OCI-LY3 (cell line): ENCODE results near the gene KPNB1.
"Not testable (repeated sequence)": the region's sequence is repeated elsewhere in the genome, so short reads cannot be mapped to it uniquely, and the experiment has no call there.

ENCODE experiments used
- H2AFZ ChIP-seq: fragments of 200-600, 300-600 bp; shearing (Covaris generic); 2 replicates; pipeline ENCODE4 v1.6.0; 2014; ENCODE audit warnings: antibody characterized with exemption, low read depth, low read length
- H3K27ac ChIP-seq: fragments of 200-600, 300-600 bp; sonication (generic); 2 replicates; pipeline ENCODE4 v1.5.1; 2014; ENCODE audit warnings: mild to moderate bottlenecking, low read length, moderate library complexity, mixed read lengths
- H3K27me3 ChIP-seq: fragments of 200-600, 300-600 bp; sonication (generic); 2 replicates; pipeline ENCODE4 v1.6.1; 2014; ENCODE audit warnings: low read depth, low read length, mixed read lengths
- H3K36me3 ChIP-seq: fragments of 200-600, 300-600 bp; sonication (generic); replicated peaks from 2 replicates; pipeline ENCODE3; 2014; ENCODE audit warnings: low read depth, low read length, mixed read lengths
- H3K4me1 ChIP-seq: fragments of 300-600, 200-600 bp; sonication (generic); 2 replicates; pipeline ENCODE4 v1.6.1; 2014; ENCODE audit warnings: low read length, mixed read lengths
- H3K4me2 ChIP-seq: fragments of 200-600, 300-600 bp; sonication (generic); 2 replicates; pipeline ENCODE4 v1.6.1; 2014; ENCODE audit warnings: low read length, mixed read lengths
- H3K4me3 ChIP-seq: fragments of 300-600, 200-600 bp; sonication (generic); 2 replicates; pipeline ENCODE4 v1.5.1; 2014; ENCODE audit warnings: antibody characterized with exemption, mild to moderate bottlenecking, low read length, moderate library complexity
- H3K79me2 ChIP-seq: fragments of 300-600, 200-600 bp; shearing (Covaris generic); 2 replicates; pipeline ENCODE4 v1.6.1; 2014; ENCODE audit warnings: mild to moderate bottlenecking, low read length, mixed read lengths
- H3K9ac ChIP-seq: fragments of 300-600, 200-600 bp; shearing (Covaris generic); 2 replicates; pipeline ENCODE4 v1.6.0; 2014; ENCODE audit warnings: mild to moderate bottlenecking, low read length, moderate library complexity
- H3K9me3 ChIP-seq: fragments of 200-600, 300-600 bp; shearing (Covaris generic); 2 replicates; pipeline ENCODE4 v1.6.1; 2014; ENCODE audit warnings: low read length, mixed read lengths; ENCODE audit not compliant: insufficient read depth
- H4K20me1 ChIP-seq: fragments of 200-600, 300-600 bp; sonication (generic); 2 replicates; pipeline ENCODE4 v1.6.1; 2016; ENCODE audit warnings: low read length, mixed read lengths; ENCODE audit not compliant: insufficient read depth
- EZH2phosphoT487 ChIP-seq: fragments of 200-600 bp; shearing (Covaris generic); IDR thresholded peaks from 2 replicates; pipeline ENCODE4 v1.6.1; 2018; ENCODE audit warnings: antibody characterized with exemption, mixed run types, low read depth
- TF ChIP-seq, protein P1 (sequence below): fragments of 200-600, 300-600 bp; sonication (generic); IDR thresholded peaks from 2 replicates; pipeline ENCODE4 v1.5.1; 2014; ENCODE audit warnings: antibody characterized with exemption, low read length, low read depth

KPNB1 gene

DNA sequence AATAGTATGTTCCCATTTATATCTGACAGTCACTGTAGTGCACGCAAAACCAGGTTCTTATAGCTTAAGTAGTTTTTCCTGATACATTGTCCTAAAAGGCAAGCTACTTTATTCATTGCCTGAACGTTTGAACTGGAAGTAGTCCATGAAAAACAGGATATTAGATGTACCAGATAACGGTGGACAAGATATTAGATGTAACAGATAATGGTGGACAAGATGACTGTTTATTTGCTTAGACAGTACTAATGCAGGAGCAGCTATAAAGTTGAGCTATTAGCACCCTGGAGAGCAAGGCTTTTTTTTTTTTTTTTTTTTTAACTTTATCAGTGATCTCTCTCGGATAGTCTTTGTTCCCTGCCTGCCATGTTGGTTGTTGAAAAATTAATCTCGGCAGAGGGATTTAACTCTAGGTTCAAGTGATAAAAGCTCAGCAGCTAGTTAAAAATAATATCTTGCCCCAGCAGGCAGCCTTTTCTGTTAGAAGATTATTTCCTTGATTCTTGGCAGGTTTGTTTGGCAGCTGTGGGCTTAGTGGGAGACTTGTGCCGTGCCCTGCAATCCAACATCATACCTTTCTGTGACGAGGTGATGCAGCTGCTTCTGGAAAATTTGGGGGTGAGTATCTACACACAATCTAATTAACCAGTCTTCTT is 26.9 kb downstream of the KPNB1 start:
- Histone ChIP-seq H3K9me3 (no peaks in the 10 kb centered on the region), H3K27me3 (no peaks in the 10 kb centered on the region), H3K36me3 (peaks cover 74% of the 10 kb centered on the region), H3K9ac (no peak overlapping the region), H3K79me2 (peaks cover 6% of the 10 kb centered on the region; the same call in 1 of the 2 replicates), H4K20me1 (peaks cover 7% of the 10 kb centered on the region; the same call in 1 of the 2 replicates), H2AFZ (no peak overlapping the region), H3K4me3 (no peak overlapping the region), H3K4me1 (no peaks in the 10 kb centered on the region), H3K4me2 (no peak overlapping the region), H3K27ac (no peak overlapping the region)
- TF ChIP-seq, protein P1, sequence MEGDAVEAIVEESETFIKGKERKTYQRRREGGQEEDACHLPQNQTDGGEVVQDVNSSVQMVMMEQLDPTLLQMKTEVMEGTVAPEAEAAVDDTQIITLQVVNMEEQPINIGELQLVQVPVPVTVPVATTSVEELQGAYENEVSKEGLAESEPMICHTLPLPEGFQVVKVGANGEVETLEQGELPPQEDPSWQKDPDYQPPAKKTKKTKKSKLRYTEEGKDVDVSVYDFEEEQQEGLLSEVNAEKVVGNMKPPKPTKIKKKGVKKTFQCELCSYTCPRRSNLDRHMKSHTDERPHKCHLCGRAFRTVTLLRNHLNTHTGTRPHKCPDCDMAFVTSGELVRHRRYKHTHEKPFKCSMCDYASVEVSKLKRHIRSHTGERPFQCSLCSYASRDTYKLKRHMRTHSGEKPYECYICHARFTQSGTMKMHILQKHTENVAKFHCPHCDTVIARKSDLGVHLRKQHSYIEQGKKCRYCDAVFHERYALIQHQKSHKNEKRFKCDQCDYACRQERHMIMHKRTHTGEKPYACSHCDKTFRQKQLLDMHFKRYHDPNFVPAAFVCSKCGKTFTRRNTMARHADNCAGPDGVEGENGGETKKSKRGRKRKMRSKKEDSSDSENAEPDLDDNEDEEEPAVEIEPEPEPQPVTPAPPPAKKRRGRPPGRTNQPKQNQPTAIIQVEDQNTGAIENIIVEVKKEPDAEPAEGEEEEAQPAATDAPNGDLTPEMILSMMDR: no peak
- TF ChIP-seq EZH2phosphoT487: no peak

DNA sequence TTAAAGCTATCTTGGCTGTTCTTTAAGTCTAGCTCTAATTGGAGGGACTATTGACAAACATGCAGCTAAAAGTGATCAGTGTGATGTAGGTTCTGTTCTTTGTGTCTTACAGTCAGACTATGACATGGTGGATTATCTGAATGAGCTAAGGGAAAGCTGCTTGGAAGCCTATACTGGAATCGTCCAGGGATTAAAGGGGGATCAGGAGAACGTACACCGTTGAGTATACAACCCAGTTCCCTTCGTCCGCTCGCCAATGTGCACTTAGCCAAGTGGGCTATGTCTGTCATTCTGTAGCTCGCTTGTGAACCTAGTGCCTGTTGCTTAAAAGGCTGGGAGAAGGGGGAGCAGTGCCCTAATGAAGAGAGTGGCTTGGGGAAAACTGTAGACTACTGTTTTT is 28.5 kb downstream of the KPNB1 start:
- Histone ChIP-seq H3K27ac (no peak overlapping the region), H3K9me3 (no peaks in the 10 kb centered on the region), H3K27me3 (no peaks in the 10 kb centered on the region), H3K36me3 (peaks cover 72% of the 10 kb centered on the region), H2AFZ (no peak overlapping the region), H4K20me1 (peaks cover 12% of the 10 kb centered on the region; the same call in 1 of the 2 replicates), H3K4me3 (no peak overlapping the region), H3K79me2 (peaks cover 6% of the 10 kb centered on the region; the same call in 1 of the 2 replicates), H3K9ac (no peak overlapping the region), H3K4me2 (no peak overlapping the region), H3K4me1 (no peaks in the 10 kb centered on the region)
- no peak for TF ChIP-seq EZH2phosphoT487
- TF ChIP-seq, protein P1: no peak

DNA sequence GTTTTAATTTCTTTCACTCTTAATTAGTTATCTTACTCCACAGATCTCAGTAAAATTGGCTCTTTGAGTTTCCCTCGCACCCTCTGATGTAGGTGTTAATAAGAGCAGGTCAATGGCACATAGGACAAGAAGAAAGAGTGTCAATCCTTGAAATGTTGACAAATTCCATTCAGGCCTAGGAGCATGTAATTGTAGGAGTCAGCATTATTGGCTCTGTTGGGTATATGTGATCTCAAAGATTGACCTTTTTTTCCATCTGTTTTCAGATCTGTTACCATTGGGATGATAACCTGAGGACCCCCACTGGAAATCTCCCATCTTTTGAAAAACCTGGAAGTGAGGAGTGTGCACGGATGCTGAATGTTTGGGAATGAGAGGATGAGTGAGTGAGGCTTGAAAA is 32.4 kb downstream of the KPNB1 start:
- no peak overlapping the region for H3K4me3 ChIP-seq
- no peak overlapping the region for H3K27ac ChIP-seq
- peaks cover 12% of the 10 kb centered on the region; the same call in 1 of the 2 replicates for H4K20me1 ChIP-seq
- no peaks in the 10 kb centered on the region for H3K9me3 ChIP-seq
- no peaks in the 10 kb centered on the region for H3K4me1 ChIP-seq
- H3K9ac ChIP-seq: no peak overlapping the region
- H3K36me3 ChIP-seq: peaks cover 61% of the 10 kb centered on the region
- no peaks in the 10 kb centered on the region for H3K27me3 ChIP-seq
- H3K79me2 ChIP-seq: no peaks in the 10 kb centered on the region
- no peak overlapping the region for H3K4me2 ChIP-seq
- H2AFZ ChIP-seq: no peak overlapping the region
- no peak for TF ChIP-seq EZH2phosphoT487
- TF ChIP-seq, protein P1: no peak

DNA sequence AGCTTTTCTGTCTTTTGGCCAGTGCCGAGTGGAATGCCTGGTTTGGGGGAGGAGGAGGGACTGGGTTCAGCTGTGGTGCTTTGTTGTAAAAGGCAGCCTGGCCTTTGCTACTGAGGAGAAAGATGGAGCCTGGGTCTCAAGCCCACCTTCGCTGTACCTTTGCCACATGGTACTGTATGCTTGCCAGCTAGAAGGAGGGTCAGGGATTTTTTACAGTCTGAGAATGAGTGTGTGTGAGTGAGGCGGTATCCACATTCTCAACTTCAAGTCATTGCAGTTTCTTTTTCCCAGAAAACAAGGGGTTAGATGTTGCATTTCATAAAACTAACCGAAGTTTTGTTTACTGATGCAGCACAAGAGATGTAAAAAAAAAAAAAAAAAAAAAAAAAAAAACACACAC is 33.0 kb downstream of the KPNB1 start:
- not testable (repeated sequence) for H3K4me3 ChIP-seq, H3K79me2 ChIP-seq, H3K4me2 ChIP-seq, H3K27ac ChIP-seq, H3K9ac ChIP-seq, H3K27me3 ChIP-seq, H3K4me1 ChIP-seq, H3K9me3 ChIP-seq, H2AFZ ChIP-seq
- Histone ChIP-seq H3K36me3 (peaks cover 56% of the 10 kb centered on the region), H4K20me1 (peaks cover 12% of the 10 kb centered on the region; the same call in 1 of the 2 replicates)
